Measurements from ENCODE around the gene BAK1.

DNA sequence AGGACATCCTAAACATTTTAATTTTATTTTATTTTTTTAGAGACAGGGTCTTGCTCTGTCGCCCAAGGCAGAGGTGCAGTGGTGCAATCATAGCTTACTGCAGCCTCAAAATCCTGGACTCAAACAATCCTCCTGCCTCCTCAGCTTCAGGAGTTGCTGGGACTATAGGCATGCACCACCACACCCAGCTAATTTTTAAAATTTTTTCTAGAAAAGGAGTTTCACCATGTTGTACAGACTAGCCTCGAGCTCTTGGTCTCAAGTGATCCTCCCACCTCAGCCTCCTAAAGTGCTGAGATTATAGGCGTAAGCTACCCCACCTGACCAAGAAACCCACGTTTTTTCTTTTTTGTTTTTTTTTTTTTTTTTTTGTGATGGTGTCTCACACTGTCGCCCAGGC lies 33.3 kb downstream of the BAK1 start:
- TF ChIP-seq, protein P1, sequence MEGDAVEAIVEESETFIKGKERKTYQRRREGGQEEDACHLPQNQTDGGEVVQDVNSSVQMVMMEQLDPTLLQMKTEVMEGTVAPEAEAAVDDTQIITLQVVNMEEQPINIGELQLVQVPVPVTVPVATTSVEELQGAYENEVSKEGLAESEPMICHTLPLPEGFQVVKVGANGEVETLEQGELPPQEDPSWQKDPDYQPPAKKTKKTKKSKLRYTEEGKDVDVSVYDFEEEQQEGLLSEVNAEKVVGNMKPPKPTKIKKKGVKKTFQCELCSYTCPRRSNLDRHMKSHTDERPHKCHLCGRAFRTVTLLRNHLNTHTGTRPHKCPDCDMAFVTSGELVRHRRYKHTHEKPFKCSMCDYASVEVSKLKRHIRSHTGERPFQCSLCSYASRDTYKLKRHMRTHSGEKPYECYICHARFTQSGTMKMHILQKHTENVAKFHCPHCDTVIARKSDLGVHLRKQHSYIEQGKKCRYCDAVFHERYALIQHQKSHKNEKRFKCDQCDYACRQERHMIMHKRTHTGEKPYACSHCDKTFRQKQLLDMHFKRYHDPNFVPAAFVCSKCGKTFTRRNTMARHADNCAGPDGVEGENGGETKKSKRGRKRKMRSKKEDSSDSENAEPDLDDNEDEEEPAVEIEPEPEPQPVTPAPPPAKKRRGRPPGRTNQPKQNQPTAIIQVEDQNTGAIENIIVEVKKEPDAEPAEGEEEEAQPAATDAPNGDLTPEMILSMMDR (optimal IDR thresholded peaks at IDR 0.05 in 1 of 3, IDR thresholded peaks at IDR 0.05 in 1 of 3, conservative IDR thresholded peaks at IDR 0.05 in 1 of 3; ENCODE audit: extremely low read depth in 1 of 3, insufficient read depth in 2 of 3, low read length in 3 of 3), result no peak
- TF ChIP-seq EZH2 (IDR thresholded peaks at IDR 0.05; ENCODE audit: low read length), result no peak

Measured in keratinocyte (primary cell).